ENCODE results near the gene TMEM59. TPM values are rescaled to one million over a fixed set of nuclear protein-coding genes. Genes with fewer than 3 reads are reported as not detected.
"Not testable (repeated sequence)": the region's sequence is repeated elsewhere in the genome, so short reads cannot be mapped to it uniquely, and the experiment has no call there.

TMEM59 gene
- total and polyA plus RNA-seq, 4 donors = 152 to 468 (median 336) TPM

DNA sequence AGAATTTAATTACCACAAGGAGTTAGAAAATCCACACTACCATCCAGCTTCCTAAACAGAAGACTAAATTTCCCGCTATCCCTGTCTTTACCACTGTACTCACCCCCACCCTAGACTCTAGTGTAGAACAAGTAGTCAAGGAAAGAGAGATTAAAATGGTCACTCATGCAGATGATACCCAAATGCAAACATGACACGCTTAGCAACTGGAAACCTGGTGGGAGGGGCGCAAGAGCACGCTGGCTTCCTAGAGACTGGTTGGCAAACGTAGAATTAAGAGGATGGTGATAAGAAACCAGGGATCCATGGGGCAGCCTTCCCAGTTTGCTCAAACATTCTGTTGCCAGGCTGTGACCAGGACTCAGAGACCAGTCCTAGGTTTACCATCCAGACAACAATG is 25.2 kb downstream of the TMEM59 start:
- DNase-seq (no peak), ATAC-seq (ENCODE audit: insufficient read depth, low FRiP score) (no peak)
- Histone ChIP-seq H3K27me3 (ENCODE audit: control insufficient read depth in 3 of 3, insufficient read depth in 3 of 3, low read length in 2 of 3) (no peaks in the 10 kb centered on the region), H3K27ac (ENCODE audit: low read depth in 1 of 2, low read length in 1 of 2) (no peak overlapping the region), H3K4me1 (ENCODE audit: control insufficient read depth in 5 of 5, insufficient read depth in 5 of 5, low read length in 5 of 5) (peaks cover 0 to 2% (median 0%) of the 10 kb centered on the region in 5 donors), H3K9ac (ENCODE audit: insufficient read depth in 1 of 2, low read length in 2 of 2) (no peak overlapping the region), H3K36me3 (ENCODE audit: control insufficient read depth in 4 of 4, insufficient read depth in 4 of 4, low read length in 4 of 4) (peaks cover 3 to 20% (median 10%) of the 10 kb centered on the region in 4 donors), H3K9me3 (ENCODE audit: control insufficient read depth in 4 of 4, insufficient read depth in 3 of 4, low read length in 3 of 4) (no peaks in the 10 kb centered on the region), H3K4me3 (no peak overlapping the region)
- WGBS, 2 donors = 88 to 95% methylated on average over 5 of the region's 5 CpGs
- TF ChIP-seq, protein P1, sequence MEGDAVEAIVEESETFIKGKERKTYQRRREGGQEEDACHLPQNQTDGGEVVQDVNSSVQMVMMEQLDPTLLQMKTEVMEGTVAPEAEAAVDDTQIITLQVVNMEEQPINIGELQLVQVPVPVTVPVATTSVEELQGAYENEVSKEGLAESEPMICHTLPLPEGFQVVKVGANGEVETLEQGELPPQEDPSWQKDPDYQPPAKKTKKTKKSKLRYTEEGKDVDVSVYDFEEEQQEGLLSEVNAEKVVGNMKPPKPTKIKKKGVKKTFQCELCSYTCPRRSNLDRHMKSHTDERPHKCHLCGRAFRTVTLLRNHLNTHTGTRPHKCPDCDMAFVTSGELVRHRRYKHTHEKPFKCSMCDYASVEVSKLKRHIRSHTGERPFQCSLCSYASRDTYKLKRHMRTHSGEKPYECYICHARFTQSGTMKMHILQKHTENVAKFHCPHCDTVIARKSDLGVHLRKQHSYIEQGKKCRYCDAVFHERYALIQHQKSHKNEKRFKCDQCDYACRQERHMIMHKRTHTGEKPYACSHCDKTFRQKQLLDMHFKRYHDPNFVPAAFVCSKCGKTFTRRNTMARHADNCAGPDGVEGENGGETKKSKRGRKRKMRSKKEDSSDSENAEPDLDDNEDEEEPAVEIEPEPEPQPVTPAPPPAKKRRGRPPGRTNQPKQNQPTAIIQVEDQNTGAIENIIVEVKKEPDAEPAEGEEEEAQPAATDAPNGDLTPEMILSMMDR (IDR thresholded peaks at IDR 0.05; ENCODE audit: control extremely low read depth, extremely low read depth) = no peak

DNA sequence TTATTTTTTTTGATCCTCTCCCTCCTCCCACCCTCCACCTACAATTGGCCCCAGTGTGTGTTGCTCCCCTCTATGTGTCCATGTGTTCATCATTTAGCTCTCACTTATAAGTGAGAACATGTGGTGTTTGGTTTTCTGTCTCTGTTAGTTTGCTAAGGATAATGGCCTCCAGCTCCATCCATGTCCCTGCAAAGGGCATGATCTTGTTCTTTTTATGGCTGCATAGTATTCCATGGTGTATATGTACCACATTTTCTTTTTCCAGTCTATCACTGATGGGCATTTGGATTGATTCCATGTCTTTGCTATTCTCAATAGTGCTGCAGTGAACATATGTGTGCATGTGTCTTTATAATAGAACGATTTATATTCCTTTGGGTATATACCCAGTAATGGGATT is 28.2 kb downstream of the TMEM59 start:
- WGBS, 2 donors = 94 to 97% methylated on average over 1 of the region's 1 CpG
- ATAC-seq (ENCODE audit: insufficient read depth, low FRiP score); H3K36me3 ChIP-seq (ENCODE audit: control insufficient read depth in 4 of 4, insufficient read depth in 4 of 4, low read length in 4 of 4); DNase-seq; H3K9me3 ChIP-seq (ENCODE audit: control insufficient read depth in 4 of 4, insufficient read depth in 3 of 4, low read length in 3 of 4); H3K9ac ChIP-seq (ENCODE audit: insufficient read depth in 1 of 2, low read length in 2 of 2); H3K4me1 ChIP-seq (ENCODE audit: control insufficient read depth in 5 of 5, insufficient read depth in 5 of 5, low read length in 5 of 5); H3K27ac ChIP-seq (ENCODE audit: low read depth in 1 of 2, low read length in 1 of 2); H3K4me3 ChIP-seq; H3K27me3 ChIP-seq (ENCODE audit: control insufficient read depth in 3 of 3, insufficient read depth in 3 of 3, low read length in 2 of 3): not testable (repeated sequence)

DNA sequence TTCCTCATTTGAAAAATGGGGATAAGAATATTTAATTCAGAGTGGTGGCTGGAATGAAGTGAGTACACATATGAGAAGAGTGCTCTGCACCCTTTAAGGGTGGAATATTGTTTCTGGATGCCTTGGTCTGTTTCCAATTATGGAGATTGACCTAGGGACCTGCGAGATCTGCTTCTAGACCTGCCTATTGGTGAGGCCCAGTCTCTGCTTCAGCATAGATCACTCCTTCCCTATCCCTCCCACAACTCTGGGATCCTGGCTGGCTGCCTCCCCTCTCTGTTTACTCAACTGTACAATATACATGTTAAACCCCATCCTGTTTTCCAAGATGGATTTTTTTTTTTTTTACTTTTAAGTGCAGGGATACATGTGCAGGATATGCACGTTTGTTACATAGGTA is 28.6 kb downstream of the TMEM59 start:
- peaks cover 0 to 2% (median 0%) of the 10 kb centered on the region in 5 donors for H3K4me1 ChIP-seq (ENCODE audit: control insufficient read depth in 5 of 5, insufficient read depth in 5 of 5, low read length in 5 of 5)
- H3K36me3 ChIP-seq (ENCODE audit: control insufficient read depth in 4 of 4, insufficient read depth in 4 of 4, low read length in 4 of 4) = peaks cover 0 to 3% (median 0%) of the 10 kb centered on the region in 4 donors
- DNase-seq (no peak), ATAC-seq (ENCODE audit: insufficient read depth, low FRiP score) (no peak)
- H3K27ac ChIP-seq (ENCODE audit: low read depth in 1 of 2, low read length in 1 of 2) = no peak overlapping the region
- no peak overlapping the region for H3K9ac ChIP-seq (ENCODE audit: insufficient read depth in 1 of 2, low read length in 2 of 2)
- no peaks in the 10 kb centered on the region for H3K9me3 ChIP-seq (ENCODE audit: control insufficient read depth in 4 of 4, insufficient read depth in 3 of 4, low read length in 3 of 4)
- WGBS, 2 donors = 78 to 80% methylated on average over 2 of the region's 2 CpGs
- no peaks in the 10 kb centered on the region for H3K27me3 ChIP-seq (ENCODE audit: control insufficient read depth in 3 of 3, insufficient read depth in 3 of 3, low read length in 2 of 3)
- no peak overlapping the region for H3K4me3 ChIP-seq
- TF ChIP-seq, protein P1 (IDR thresholded peaks at IDR 0.05; ENCODE audit: control extremely low read depth, extremely low read depth) = no peak

DNA sequence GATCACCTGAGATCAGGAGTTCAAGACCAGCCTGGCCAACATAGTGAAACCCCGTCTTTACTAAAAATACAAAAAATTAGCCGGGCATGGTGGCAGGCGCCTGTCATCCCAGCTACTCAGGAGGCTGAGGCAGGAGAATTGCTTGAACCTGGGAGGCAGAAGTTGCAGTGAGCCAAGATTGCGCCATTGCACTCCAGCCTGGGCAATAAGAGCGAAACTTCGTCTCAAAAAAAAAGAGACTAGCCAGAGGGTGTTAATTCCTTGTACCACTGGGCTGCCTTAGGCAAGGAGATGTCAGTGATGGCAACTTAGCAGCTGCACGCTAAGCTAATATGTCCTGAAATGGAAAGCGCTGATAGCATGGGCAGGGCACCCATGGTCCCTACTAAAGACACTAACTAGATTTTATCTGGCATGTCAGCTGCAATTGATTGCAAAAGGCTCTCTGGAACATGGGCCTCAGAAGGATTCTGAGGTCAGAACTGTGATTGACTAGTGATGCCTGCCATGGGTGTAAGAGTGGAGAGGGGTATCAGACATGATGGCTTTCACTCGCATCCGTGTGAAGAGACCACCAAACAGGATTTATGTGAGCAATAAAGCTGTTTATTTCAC is 33.3 kb downstream of the TMEM59 start:
- not testable (repeated sequence) for H3K4me1 ChIP-seq (ENCODE audit: control insufficient read depth in 5 of 5, insufficient read depth in 5 of 5, low read length in 5 of 5); H3K4me3 ChIP-seq; DNase-seq; H3K9me3 ChIP-seq (ENCODE audit: control insufficient read depth in 4 of 4, insufficient read depth in 3 of 4, low read length in 3 of 4); H3K27me3 ChIP-seq (ENCODE audit: control insufficient read depth in 3 of 3, insufficient read depth in 3 of 3, low read length in 2 of 3); ATAC-seq (ENCODE audit: insufficient read depth, low FRiP score); H3K27ac ChIP-seq (ENCODE audit: low read depth in 1 of 2, low read length in 1 of 2); H3K9ac ChIP-seq (ENCODE audit: insufficient read depth in 1 of 2, low read length in 2 of 2); H3K36me3 ChIP-seq (ENCODE audit: control insufficient read depth in 4 of 4, insufficient read depth in 4 of 4, low read length in 4 of 4)
- WGBS, 2 donors = 82 to 86% methylated on average over 10 of the region's 10 CpGs

All from lung (tissue), 12 donors.